ENCODE data around the gene DYRK1A.

Gene DYRK1A

GRCh38 chr21:37407719-37408420 is 41.3 kb downstream of the DYRK1A start:
- TF ChIP-seq EZH2phosphoT487 (IDR thresholded peaks at IDR 0.05; ENCODE audit: low read length) (no peak), EZH2 (optimal IDR thresholded peaks at IDR 0.05; ENCODE audit: low read depth, low read length) (no peak), CTCF (IDR thresholded peaks at IDR 0.05; ENCODE audit: low read length) (no peak)
- peaks cover 8% of the 10 kb centered on the region; the same call in 1 of the 2 replicates for H3K4me1 ChIP-seq (ENCODE audit: low read length)
- H4K20me1 ChIP-seq (ENCODE audit: insufficient read depth, low read length) = peaks cover 79% of the 10 kb centered on the region
- no peak overlapping the region for H3K4me2 ChIP-seq (ENCODE audit: low read depth, low read length)
- DNase-seq = no peak
- no peak overlapping the region for H3K4me3 ChIP-seq (ENCODE audit: low read length)
- H3K9ac ChIP-seq (ENCODE audit: low read length) = no peak overlapping the region
- no peaks in the 10 kb centered on the region for H3K27me3 ChIP-seq (replicated peaks; ENCODE audit: insufficient read depth, low read length)
- H3F3A ChIP-seq (ENCODE audit: insufficient read depth, low read length) = no peaks in the 10 kb centered on the region; the same call in 1 of the 2 replicates
- no peaks in the 10 kb centered on the region for H3K36me3 ChIP-seq (replicated peaks; ENCODE audit: insufficient read depth, low read length)
- peaks cover 98% of the 10 kb centered on the region for H3K79me2 ChIP-seq (ENCODE audit: low read length)
- no peak overlapping the region for H2AFZ ChIP-seq (ENCODE audit: low read length)
- no peaks in the 10 kb centered on the region for H3K9me2 ChIP-seq (replicated peaks; ENCODE audit: insufficient read depth, low read length)
- no peaks in the 10 kb centered on the region for H3K9me3 ChIP-seq (replicated peaks; ENCODE audit: insufficient read depth, low read length)
- no peak overlapping the region for H3K27ac ChIP-seq (ENCODE audit: low read length)

- no peak overlapping the region for H3K27ac ChIP-seq (ENCODE audit: low read length)
- H3K79me2 ChIP-seq (ENCODE audit: low read length) = peaks cover 98% of the 10 kb centered on the region
- peaks cover 8% of the 10 kb centered on the region; the same call in 1 of the 2 replicates for H3K4me1 ChIP-seq (ENCODE audit: low read length)
- H3F3A ChIP-seq (ENCODE audit: insufficient read depth, low read length) = no peaks in the 10 kb centered on the region; the same call in 1 of the 2 replicates
- H3K27me3 ChIP-seq (replicated peaks; ENCODE audit: insufficient read depth, low read length) = no peaks in the 10 kb centered on the region
- no peaks in the 10 kb centered on the region for H3K9me3 ChIP-seq (replicated peaks; ENCODE audit: insufficient read depth, low read length)
- no peak overlapping the region for H3K4me2 ChIP-seq (ENCODE audit: low read depth, low read length)
- H3K4me3 ChIP-seq (ENCODE audit: low read length) = no peak overlapping the region
- TF ChIP-seq EZH2 (optimal IDR thresholded peaks at IDR 0.05; ENCODE audit: low read depth, low read length) (no peak), CTCF (IDR thresholded peaks at IDR 0.05; ENCODE audit: low read length) (no peak), EZH2phosphoT487 (IDR thresholded peaks at IDR 0.05; ENCODE audit: low read length) (no peak)
- no peak for DNase-seq
- H3K9me2 ChIP-seq (replicated peaks; ENCODE audit: insufficient read depth, low read length) = no peaks in the 10 kb centered on the region
- peaks cover 85% of the 10 kb centered on the region for H4K20me1 ChIP-seq (ENCODE audit: insufficient read depth, low read length)
- H2AFZ ChIP-seq (ENCODE audit: low read length) = no peak overlapping the region
- no peaks in the 10 kb centered on the region for H3K36me3 ChIP-seq (replicated peaks; ENCODE audit: insufficient read depth, low read length)
- H3K9ac ChIP-seq (ENCODE audit: low read length) = no peak overlapping the region
Measured at GRCh38 chr21:37408464-37409193, 42.1 kb downstream of the DYRK1A start.

- H3K4me3 ChIP-seq (ENCODE audit: low read length) = no peak overlapping the region
- H3F3A ChIP-seq (ENCODE audit: insufficient read depth, low read length) = no peaks in the 10 kb centered on the region; the same call in 1 of the 2 replicates
- H3K27me3 ChIP-seq (replicated peaks; ENCODE audit: insufficient read depth, low read length) = no peaks in the 10 kb centered on the region
- TF ChIP-seq CTCF (IDR thresholded peaks at IDR 0.05; ENCODE audit: low read length) (no peak), EZH2phosphoT487 (IDR thresholded peaks at IDR 0.05; ENCODE audit: low read length) (no peak), EZH2 (optimal IDR thresholded peaks at IDR 0.05; ENCODE audit: low read depth, low read length) (no peak)
- no peaks in the 10 kb centered on the region for H3K36me3 ChIP-seq (replicated peaks; ENCODE audit: insufficient read depth, low read length)
- DNase-seq = no peak
- no peak overlapping the region for H2AFZ ChIP-seq (ENCODE audit: low read length)
- no peaks in the 10 kb centered on the region for H3K9me3 ChIP-seq (replicated peaks; ENCODE audit: insufficient read depth, low read length)
- H3K4me2 ChIP-seq (ENCODE audit: low read depth, low read length) = no peak overlapping the region
- peaks cover 98% of the 10 kb centered on the region for H3K79me2 ChIP-seq (ENCODE audit: low read length)
- H4K20me1 ChIP-seq (ENCODE audit: insufficient read depth, low read length) = peaks cover 81% of the 10 kb centered on the region
- no peak overlapping the region for H3K27ac ChIP-seq (ENCODE audit: low read length)
- H3K9me2 ChIP-seq (replicated peaks; ENCODE audit: insufficient read depth, low read length) = no peaks in the 10 kb centered on the region
- no peak overlapping the region for H3K9ac ChIP-seq (ENCODE audit: low read length)
- peaks cover 7% of the 10 kb centered on the region; the same call in 1 of the 2 replicates for H3K4me1 ChIP-seq (ENCODE audit: low read length)
Measured at GRCh38 chr21:37410639-37411038, 44.1 kb downstream of the DYRK1A start.

Measured in MM.1S (cell line).